ENCODE data around the gene PACS2. TPM values are rescaled to one million over a fixed set of nuclear protein-coding genes. Genes with fewer than 3 reads are reported as not detected.

The PACS2 gene
- total RNA-seq, 1 experiment from 2014 or later = 72.5 TPM

DNA sequence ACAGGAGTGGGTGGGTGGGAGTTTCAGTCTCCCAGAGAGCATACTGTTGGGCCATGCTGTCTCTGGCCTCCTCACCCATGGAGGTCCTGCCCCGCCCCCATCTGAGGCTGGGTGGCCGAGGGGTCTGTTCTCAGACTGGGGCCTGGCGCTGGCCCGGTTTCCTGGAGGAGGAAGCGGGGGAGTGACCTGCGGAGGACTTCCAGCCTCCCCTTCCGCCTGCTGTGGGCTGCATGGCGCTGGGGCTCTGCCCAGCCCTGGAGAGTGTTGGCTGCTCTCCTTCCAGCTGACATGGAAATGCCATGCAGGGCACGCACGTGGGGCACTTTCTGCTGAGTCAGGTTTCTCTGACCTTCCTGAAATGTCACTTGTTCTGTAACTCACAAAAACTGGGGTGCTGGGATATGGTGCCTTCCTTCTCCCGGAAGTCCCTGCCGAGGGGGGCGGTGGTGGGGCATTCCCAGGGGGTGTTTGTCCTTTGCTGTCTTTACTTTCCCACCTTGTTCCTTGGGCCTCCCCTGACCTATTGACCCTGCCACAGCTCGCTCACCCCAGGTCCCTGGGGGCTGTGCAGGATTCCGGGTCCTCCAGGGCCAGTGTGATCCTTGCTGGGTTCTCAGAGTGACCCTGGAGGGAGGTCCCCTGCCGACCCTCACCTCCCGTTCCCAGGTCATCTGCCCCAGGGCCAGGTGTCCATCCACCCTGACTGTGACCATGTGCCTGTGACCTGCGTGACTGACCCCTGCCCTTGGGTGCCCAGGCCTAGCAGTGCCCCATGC lies 23.6 kb downstream of the PACS2 start:
- whole genome bisulfite sequencing (ENCODE audit: extremely low coverage, insufficient read length, low lambda C conversion rate) = no CpG with 5 or more reads among the region's 18 CpGs

More for the DNA sequence above, 23.6 kb downstream of the PACS2 start:
- DNase-seq = no peak
- Histone ChIP-seq H3K4me2 (ENCODE audit: insufficient read depth, insufficient read length, low read length) (no peak overlapping the region), H3K9ac (ENCODE audit: extremely low read depth, insufficient read length, low read length) (no peak overlapping the region), H3K23me2 (ENCODE audit: insufficient read length, low read depth, low read length, poor library complexity, severe bottlenecking) (no peaks in the 10 kb centered on the region), H4K91ac (ENCODE audit: insufficient read length, low read depth, low read length) (no peak overlapping the region), H2BK120ac (ENCODE audit: low read depth, low read length, poor library complexity, severe bottlenecking) (no peak overlapping the region), H3K79me2 (ENCODE audit: insufficient read depth, low read length) (peaks cover 6% of the 10 kb centered on the region; the same call in 1 of the 2 replicates), H4K20me1 (ENCODE audit: control insufficient read depth, insufficient read depth, insufficient read length) (peaks cover 2% of the 10 kb centered on the region), H3K56ac (ENCODE audit: insufficient read length, low read depth, low read length) (no peak overlapping the region), H2BK5ac (ENCODE audit: insufficient read length, low read length) (no peak overlapping the region), H3T11ph (ENCODE audit: low read length) (no peak overlapping the region), H2AFZ (ENCODE audit: low read length) (no peak overlapping the region), H4K5ac (ENCODE audit: insufficient read length, low read depth, low read length) (no peak overlapping the region), H3K18ac (ENCODE audit: insufficient read length, low read depth, low read length) (peak overlapping the region; percentile 33), H2BK20ac (ENCODE audit: low read depth, low read length, poor library complexity, severe bottlenecking) (no peak overlapping the region), H3K14ac (ENCODE audit: insufficient read depth, low read length) (no peak overlapping the region), H3K4me1 (ENCODE audit: insufficient read depth, low read length) (no peaks in the 10 kb centered on the region), H2BK12ac (ENCODE audit: insufficient read length, low read depth, low read length) (no peak overlapping the region), H2BK15ac (ENCODE audit: low read depth, low read length) (no peak overlapping the region), H3K79me1 (ENCODE audit: insufficient read depth, low read depth, low read length, poor library complexity, severe bottlenecking) (peaks cover 3% of the 10 kb centered on the region), H3K23ac (ENCODE audit: insufficient read length, low read depth, low read length) (no peak overlapping the region), H3K4ac (ENCODE audit: low read depth, low read length) (no peak overlapping the region), H3K27me3 (ENCODE audit: insufficient read depth, low read length) (no peaks in the 10 kb centered on the region), H4K8ac (replicated peaks; ENCODE audit: insufficient read length, low read depth, low read length) (no peak overlapping the region), H3K9me3 (ENCODE audit: control insufficient read depth, low read depth, low read length) (no peaks in the 10 kb centered on the region), H3K27ac (ENCODE audit: insufficient read length, low read depth, low read length) (no peak overlapping the region), H2AK5ac (ENCODE audit: insufficient read length, low read length) (no peak overlapping the region)
- peaks cover 3 to 8% (median 6%) of the 10 kb centered on the region in 3 experiments; a peak in 6 of 7 replicates for H3K36me3 Mint-ChIP-seq (ENCODE audit: insufficient read depth in 1 of 3, low read depth in 3 of 3)
- no peak overlapping the region for H3K4me3 Mint-ChIP-seq
- peaks cover 0 to 2% of the 10 kb centered on the region in 2 experiments; a peak in 1 of 5 replicates for H3K9me3 Mint-ChIP-seq
- peak overlapping the region in 2 of 3 experiments; percentile 39 to 65; a peak in 2 of 7 replicates for H3K27ac Mint-ChIP-seq
- TF ChIP-seq, protein P1, sequence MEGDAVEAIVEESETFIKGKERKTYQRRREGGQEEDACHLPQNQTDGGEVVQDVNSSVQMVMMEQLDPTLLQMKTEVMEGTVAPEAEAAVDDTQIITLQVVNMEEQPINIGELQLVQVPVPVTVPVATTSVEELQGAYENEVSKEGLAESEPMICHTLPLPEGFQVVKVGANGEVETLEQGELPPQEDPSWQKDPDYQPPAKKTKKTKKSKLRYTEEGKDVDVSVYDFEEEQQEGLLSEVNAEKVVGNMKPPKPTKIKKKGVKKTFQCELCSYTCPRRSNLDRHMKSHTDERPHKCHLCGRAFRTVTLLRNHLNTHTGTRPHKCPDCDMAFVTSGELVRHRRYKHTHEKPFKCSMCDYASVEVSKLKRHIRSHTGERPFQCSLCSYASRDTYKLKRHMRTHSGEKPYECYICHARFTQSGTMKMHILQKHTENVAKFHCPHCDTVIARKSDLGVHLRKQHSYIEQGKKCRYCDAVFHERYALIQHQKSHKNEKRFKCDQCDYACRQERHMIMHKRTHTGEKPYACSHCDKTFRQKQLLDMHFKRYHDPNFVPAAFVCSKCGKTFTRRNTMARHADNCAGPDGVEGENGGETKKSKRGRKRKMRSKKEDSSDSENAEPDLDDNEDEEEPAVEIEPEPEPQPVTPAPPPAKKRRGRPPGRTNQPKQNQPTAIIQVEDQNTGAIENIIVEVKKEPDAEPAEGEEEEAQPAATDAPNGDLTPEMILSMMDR (conservative IDR thresholded peaks at IDR 0.05) = no peak
- peaks cover 15 to 28% of the 10 kb centered on the region in 2 experiments for H3K4me1 Mint-ChIP-seq
- H3K27me3 Mint-ChIP-seq (ENCODE audit: low read depth) = no peaks in the 10 kb centered on the region; the same call in 1 of the 2 replicates
